NCI-H446 treated with DMSO at 0.1 percent for 48 hours (cell line): ENCODE measurements around the gene THEMIS.

ENCODE experiments used
- DNase-seq: peaks from one replicate; lab custom pipeline; 2025; lab: John Stamatoyannopoulos, UW

The THEMIS gene

DNA sequence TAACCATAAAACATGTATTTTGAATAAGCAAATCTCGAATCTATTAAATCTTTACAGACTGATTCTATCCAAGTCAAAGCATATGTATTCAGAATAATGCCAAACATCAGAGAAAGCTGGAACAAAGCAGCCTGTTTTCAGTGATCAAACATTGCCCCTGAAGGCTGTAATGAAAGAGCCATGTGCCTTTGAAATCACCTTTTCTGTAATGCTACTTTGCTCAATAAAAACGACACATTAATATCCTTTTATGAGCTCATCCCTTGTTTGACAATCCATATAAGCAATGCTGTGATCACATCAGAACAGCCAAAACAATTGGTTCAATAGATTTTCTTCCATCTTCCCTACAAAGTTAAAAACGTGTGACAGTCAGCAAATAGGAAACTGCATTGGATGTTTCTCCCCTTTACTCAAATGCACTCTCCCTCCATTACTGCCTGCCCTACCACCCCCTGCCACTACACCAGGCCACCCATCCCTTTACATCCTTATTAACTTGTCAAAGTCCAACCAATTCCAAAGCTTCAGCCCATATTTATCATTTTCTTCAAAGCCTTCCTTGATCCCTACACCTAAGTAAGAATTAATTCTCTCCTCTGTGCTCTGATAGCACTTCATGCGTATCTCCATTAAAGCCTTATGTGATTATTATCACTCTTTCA lies 42.0 kb downstream of the THEMIS start:
- no peak for DNase-seq

DNA sequence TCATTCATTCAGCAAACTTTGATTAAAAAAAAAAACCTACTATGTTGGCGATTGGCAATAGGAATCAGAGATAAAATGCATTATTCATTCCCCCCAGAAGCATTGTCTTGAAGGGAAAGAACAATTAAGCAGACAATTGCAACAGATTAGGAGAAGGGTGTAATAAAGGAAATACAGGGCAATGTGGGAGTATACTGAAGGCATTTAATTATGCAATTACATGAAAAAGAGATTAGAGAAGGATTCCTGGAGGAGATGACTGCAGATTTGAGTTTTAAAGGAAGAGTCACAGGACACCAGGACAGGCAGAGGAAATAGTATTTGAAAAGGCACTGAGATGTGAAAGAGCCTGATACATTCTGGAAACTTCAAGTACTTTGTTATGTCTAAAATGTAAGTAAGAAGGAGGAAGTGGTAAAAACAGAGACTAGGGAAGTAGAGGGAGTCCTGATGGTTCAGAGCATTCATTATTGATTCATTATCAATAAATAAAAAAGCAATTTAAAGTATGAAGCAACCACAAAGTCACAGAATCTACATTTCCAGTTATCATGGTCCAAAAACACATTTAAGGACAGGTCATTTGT lies 43.7 kb downstream of the THEMIS start:
- DNase-seq, result no peak

DNA sequence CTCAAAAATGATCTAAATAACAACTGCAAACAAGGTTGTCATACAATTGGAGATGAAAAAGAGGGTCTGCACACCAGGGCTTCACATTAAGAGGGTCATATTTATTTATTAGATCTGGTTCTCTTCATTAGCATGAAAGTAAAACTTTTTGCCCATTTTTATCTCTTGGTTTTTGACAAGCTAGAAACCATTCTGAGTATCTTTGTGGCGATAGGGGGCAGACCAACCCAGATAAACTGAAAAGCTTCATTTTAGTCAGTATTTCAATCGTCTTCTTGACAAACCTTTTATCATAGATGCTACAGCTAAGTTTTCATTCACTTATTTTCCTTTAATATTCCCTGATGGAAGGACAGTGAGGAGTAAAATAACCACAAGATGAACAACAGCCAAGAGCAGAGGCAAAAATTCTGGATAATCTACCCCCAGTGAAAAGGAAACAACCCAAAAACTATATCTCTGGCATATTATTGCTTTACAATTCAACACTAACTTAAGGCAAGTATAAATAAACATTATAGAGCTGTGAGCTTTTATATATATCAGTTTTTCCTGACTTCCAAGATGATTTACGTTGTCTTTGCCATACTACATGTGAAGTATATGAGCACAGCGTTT lies 45.2 kb downstream of the THEMIS start:
- DNase-seq, result no peak

DNA sequence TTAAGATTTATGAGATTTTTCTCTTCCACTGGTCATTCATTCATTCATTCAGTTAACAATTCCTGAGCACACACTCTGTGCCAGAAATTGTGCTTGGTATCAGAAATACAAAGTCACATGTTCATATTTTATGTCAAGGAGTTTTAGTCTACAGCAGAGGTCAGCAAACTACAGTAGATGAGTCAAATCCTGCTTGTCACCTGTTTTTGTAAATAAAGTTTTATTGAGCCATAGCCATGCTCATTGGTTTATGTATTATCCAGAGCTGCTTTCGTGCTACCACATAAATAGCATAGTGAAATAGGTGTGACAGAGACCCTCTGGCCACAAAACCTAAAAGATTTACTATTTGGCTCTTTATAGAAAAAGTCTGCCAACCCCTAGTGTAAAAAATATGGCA lies 46.8 kb downstream of the THEMIS start:
- no peak for DNase-seq

DNA sequence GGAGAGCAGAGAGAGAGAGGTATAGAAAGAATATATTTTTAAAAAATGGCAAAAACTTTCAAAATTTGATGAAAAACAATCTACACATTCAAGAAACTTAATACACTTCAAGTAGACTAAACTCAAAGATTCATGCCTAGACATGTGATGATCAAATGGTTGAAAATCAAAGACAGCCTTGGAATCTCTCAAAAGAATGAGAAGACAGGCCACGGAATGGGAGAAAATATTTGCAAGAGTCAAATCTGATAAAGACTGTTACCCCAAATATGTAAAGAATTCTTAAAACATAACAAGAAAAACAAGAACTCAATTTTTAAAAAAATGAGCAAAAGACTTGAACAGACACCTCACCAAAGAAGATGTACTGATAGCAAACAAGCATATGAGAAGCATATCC lies 49.7 kb downstream of the THEMIS start:
- no peak for DNase-seq

DNA sequence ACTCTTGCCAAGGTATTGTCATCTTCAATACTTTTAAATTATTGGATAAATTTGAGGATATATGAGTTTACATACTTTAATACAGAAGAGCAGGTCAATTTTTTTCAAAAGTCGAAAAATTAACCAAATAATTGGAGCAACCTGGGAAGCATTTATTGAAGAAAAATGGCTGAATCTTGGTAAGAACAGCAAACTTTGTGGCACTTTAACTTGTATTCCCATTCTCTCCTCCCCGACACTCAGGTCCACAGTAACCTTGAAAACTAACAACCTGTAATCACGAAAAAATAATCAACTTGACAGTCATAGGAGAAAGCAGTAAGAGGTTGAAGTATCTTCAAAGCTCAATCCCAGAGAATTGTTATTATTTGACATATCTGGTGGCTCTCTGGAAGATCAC lies 55.6 kb downstream of the THEMIS start:
- DNase-seq, result no peak

DNA sequence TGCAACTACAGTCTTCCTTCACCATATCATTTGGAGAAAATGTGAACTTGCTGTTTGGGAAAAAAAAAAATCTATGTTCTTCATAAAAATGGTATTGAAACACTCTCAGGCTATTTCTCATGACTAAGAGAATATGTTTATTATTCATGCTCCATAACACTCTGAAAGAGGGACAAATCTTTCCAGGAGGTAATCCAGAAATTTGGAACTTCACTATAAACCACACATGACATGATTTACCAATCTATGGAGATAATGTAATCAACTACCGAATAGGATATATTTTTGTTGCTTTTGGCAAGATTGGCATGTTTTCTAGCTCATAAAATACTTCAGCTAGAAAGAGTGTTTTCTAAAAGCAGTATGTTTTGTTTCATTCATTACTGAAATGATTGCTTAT lies 56.3 kb downstream of the THEMIS start:
- no peak for DNase-seq

DNA sequence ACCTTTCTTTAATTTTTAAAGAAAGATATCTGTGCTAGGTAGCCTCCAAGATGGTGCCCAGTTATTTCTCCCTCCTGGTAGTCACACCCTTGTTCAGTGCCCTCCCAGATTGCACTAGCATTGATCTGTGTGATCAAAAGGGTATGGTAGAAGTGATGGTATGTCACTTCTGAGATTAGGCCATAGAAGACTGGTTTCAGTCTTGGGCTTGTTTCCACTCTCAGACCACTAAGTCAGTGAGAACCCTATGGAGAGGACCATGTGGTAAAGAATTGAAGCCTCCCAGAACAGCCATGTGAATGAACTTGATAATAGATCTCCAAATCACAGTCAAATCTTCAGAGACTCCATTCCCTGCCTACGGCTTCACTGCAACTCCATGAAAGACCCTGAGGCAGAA lies 57.3 kb downstream of the THEMIS start:
- no peak for DNase-seq

DNA sequence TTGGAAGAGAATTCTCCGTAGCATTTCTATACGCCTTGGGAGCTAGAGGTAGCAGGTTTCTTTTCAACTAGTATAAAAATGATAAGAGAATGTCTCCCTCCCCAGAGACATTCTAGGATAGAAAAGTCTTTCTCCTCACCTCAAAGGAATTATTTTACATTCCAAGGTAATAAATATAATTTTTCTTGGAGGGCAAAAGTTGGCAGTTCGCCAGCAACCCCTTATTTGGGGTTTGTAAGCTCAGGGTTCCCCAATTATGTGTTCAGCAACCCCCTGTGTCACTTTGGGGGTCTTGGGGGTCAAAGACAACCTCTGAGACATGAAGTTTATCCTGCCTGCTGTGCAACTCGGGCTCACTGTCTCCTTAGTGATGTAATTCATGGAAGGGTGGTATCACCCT lies 58.3 kb downstream of the THEMIS start:
- DNase-seq, result no peak

DNA sequence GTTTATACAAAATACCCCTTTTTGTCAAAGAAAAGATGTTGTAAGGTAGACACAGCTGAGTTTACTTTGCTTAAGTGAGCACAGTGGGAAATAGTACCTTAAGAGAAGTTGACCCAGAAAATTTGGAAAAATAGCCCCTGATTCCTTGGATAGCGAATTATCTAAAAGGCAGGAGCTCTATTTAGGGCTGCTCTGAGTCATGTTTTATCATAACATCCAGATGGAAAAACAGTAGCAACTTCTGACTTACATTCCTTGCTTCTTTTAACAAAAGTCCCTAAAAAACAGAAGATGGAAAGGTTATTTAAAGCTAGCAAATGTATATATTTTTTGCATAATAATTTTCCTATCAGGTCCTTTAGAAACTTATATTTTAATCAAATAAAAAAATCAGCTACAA lies 59.0 kb downstream of the THEMIS start:
- DNase-seq, result no peak

DNA sequence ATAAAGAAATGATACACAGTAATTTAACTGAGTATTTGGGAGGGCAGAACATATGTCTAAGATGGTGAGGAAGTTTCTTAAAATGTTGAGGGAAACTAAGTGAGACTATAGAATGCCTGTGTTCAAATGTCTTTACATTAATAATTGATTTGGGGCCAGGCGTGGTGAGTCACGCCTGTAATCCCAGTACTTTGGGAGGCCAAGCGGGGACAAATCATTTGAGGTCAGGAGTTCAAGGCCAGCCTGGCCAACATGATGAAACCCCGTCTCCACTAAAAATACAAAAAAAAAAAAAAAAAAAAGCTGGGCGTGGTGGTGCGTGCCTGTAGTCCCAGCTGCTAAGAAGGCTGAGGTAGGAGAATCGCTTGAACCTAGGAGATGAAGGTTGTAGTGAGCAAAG lies 66.7 kb downstream of the THEMIS start:
- DNase-seq, result no peak

DNA sequence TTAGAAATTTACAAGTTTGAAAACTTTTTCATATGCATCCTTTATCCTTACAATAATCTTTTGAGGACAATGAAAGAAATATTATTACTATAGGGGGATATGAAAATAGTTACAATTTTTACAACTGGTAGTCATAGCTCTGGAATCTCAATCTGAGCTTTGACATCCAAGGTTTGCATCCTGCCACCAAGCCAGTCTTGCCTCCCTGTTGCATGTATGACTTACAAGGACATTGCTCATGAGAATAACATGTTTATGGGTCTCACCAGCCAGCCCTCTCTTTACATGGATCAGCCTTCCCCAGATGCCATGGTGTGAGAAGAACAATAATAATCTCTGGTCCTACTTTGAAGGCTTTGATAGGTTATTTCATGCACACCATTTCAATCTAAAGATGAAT lies 67.5 kb downstream of the THEMIS start:
- no peak for DNase-seq

DNA sequence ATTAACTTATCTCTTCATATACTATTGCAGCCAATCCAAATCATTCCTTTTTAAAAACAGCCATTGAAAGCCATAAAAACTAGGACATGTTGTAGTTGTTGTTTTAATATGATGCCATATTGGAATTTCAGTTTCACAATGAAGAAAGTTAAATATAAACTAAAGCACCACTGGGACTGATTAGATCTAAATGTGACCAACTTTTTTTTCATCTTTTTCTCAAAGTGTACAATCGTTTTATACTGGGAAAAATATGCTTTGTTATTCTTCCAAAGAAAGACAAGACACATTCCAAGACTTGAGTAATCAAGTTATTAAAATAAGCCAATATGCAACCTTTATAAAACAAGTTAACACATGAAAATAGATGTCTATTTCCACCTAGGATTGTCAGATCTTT lies 68.5 kb downstream of the THEMIS start:
- DNase-seq, result no peak

DNA sequence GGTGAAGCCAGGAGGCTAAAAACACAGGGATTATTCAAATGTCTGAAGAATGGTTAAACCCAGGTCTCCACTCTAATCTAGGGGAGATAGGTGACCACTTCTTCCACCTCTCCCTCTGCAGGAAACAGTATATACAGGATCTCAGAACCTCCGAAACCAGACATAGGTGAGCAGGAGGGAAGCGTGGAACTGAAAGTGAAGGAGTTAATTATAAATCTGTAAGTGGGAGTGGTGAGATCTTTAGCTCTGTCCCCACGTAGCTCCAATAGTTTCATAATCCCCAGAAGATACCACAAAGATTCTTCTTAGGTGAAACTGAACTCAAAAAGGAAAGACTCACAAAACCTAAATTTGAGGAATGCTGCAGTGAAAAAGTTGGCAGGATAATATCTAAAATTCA lies 76.8 kb downstream of the THEMIS start:
- no peak for DNase-seq

DNA sequence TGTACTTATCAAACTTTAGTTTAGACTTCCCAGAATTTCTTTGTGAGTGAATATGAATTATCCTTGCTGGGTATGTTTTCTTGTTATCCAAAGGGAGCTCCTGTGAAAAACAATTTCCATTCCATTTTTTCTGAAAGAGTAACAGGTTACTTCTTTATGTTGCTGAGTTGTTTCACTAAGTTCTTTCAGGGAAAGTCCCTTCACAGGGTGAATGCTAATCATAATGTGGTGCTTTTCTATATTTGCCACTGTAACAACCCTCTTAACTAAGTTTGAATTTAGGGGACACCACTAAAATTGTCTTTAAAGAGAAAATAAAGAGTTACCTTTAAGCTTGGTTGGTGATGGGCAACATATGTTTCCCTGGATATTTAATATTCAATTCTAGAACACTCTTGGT lies 79.4 kb downstream of the THEMIS start:
- no peak for DNase-seq

DNA sequence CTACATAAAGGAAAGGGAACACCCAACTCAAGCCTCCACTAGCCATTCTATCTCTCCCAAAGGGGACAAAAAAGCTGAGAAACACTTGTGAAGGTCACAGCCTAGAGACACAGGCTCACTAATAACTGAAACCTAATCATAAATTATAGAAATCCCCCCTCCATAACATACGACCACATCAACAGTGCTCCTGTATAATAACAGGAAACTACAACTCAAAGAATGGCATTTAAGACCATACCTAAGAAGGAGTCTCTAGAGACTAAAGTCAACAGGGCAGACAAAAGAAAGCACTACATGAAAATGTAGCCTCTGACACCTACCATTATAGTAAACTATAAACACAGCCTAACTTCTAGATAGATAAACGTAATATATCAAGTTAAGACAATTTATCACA lies 82.7 kb downstream of the THEMIS start:
- DNase-seq, result no peak

DNA sequence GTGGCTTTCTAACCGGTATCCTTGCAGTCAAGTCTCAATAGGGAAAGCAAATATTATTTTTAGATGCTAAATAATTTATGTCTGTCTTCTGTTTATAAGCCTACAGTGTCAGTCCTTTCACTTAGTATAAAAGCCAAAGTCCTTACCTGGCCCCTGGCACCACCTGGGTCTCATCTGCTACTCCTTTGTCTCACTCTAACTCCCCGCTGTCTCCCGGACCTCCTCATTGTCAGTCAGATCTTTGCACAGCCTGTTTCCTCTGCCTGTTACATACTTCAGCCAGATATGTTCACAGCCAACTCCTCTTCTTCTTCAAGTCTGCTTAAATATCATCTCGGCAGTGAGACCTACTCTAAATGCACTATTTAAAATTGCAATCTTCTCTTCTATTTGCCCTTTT lies 84.2 kb downstream of the THEMIS start:
- no peak for DNase-seq

DNA sequence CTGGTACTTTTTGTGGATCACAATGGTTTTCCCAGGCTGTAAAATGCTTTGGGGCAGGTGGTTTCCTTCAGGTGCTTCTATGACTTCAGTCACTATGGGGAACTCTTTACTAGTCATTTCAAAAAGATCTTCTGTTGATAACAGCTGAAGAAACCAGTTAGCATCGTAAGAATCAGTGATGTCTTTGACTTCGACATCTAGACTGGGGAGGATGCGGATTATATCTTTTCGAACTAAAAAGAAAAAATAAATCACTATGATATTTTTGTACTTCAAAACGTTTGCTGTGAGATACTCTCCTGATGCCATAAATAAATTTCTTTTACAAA lies 87.2 kb downstream of the THEMIS start:
- DNase-seq, result no peak

DNA sequence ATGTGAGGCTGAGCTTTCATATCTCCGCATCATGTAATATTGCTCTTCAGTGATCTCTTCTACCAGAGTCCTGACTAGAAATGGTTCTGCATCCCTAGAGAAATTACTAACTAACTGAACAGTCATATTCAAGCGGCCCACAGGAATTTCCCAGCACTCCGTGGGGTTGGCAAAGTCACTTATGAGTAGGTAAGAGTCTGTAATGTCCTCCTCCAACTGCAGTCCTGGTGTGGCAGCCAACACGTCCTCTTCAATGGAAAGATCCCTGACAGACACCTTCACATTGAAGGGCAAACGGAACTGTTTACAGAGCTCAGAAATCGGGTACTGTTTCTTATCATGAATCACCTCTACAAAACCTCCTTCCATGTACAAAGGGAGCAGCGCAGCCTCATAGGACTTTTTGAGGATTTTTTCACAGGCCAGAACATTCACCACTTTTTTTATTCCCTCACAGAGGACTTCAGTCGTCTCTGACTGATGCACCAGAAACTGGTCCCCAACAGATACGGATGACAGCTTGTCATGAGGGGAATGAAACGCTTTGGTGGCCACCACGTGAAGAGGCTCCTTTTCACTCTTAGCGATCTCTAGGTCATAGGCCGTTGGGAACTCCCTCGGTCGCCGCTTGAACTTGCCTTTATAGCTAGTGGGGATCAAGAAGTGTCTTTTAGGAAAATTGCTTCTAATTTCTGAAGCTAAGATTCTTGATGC lies 87.7 kb downstream of the THEMIS start:
- no peak for DNase-seq

DNA sequence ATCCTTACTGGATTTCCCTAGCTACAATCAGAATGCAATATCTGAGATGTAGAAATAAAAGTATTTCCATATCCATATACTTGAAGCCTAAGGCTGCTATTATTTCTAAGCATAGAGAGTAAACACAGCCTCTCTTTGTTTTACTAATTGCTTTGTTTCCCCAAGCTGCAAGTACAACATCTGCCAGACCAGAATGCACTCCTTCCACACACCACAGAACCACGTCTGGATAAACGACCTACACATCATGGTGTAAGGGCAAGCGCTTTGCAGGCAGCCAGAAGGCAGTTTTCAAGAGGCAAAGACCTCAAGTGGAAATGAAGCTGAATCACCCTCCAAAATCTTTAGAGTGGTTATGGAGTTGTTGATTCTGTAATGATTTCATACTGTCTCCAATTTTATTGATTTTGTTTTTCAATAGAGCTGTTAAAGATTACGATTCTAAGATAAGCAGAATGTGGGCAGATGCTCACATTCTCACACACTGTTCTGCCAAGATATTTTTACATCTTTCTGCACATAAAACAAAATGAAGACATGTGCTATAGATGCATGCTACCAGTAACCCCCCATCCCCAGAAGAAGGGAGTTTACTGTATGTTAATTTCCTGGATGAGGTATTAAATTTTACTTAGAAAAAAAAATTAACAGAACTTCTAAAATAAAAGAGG lies 88.8 kb downstream of the THEMIS start:
- DNase-seq, result no peak

DNA sequence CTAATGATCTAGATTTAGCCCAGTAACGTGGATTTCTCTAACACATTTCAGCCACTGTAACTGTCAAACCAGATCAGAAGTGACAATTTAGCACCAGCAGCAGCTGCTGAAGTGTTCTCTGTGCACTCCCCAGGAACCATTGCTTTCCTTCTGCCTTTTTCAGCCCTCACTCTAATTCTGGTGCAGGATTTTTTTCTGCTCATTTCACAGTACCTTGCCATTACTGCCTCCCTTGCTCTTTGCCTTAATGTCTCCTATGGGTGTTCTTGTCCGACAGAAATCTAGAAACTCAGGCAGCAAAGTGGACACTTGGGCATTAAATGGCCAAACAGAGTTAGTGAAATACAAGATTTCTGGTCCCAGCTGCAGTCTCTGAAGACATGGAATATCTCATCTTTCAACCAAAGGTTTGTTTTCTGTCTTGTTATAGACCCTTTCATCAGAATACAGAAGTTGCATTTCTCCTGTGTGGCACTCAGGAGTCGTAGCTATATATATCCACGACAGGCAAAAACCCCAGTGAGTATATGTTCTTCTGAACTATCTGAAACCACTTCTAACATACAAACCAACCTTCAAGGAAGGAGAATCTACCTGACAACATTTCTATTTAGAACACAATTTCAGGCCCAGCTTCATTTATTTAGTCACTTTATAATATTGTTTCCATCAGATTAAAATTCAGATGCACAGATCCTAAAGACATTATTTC lies 92.9 kb downstream of the THEMIS start:
- DNase-seq, result no peak

DNA sequence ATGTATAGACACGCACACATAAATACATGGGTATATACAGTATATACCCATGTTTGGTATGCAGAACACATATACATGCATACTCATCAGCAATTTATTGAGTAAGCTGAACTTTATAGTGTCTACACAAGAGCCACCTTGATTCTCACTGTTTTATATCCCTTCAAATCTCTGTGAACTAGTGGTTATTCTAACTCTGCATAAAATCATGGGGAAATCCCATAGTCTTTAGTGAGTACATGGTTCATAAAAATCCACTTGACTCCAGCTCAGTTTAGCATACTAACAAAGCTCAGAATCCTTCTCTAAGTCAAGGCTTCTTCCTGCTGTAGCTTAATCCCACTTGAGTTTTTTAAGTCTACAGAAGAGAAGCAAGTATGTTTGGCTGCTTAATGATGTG lies 104.1 kb downstream of the THEMIS start:
- DNase-seq, result no peak
